ENCODE data around the gene TLE7.

DNA sequence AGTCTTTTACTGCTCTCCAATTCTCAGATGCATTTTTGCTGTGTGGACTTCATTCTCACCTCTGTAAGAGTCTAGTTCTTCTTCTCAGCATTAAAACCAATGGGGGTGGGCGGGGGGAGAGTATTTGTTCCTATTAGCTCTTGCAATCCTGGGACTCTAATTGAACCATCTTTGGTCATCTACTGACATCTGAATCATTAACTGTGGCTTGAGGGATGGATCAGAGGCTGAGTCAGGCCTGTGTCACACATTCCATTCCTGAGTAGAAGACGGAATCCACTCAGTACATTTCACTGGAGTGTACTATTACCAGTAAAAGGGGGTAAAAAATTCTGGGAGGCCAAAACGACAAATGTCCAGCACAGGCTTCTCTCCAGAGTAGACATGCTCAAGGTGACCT lies 33.0 kb upstream of the TLE7 start:
- TF ChIP-seq CTCF (conservative IDR thresholded peaks at IDR 0.05; ENCODE audit: low read length) (no peak), EZH2phosphoT487 (IDR thresholded peaks at IDR 0.05; ENCODE audit: borderline replicate concordance, low read depth, low read length) (no peak)

Data from OCI-LY7 (cell line).